PFSK-1 (cell line): ENCODE measurements around the gene PROCA1.

Source experiments
- FOXP2 ChIP-seq: optimal IDR thresholded peaks from 2 replicates; pipeline ENCODE3; 2011; ENCODE audit warnings: borderline replicate concordance, control low read depth, inconsistent platforms; ENCODE audit not compliant: insufficient read depth; ENCODE audit errors: extremely low read length, extremely low read depth
- POLR2AphosphoS5 ChIP-seq: IDR thresholded peaks from 2 replicates; pipeline ENCODE4 v1.6.1; 2012; ENCODE audit warnings: low read depth, mild to moderate bottlenecking, control low read depth, low read length, moderate library complexity
- SIN3A ChIP-seq: IDR thresholded peaks from 2 replicates; pipeline ENCODE4 v1.6.1; 2012; ENCODE audit warnings: mild to moderate bottlenecking, low read length, moderate library complexity, borderline replicate concordance; ENCODE audit not compliant: insufficient read depth
- TAF1 ChIP-seq: IDR thresholded peaks from 2 replicates; pipeline ENCODE4 v1.6.1; 2012; ENCODE audit warnings: low read length, control low read depth, borderline replicate concordance; ENCODE audit not compliant: insufficient read depth
- TF ChIP-seq, protein P1 (sequence below), 2 experiments: IDR thresholded peaks; 2 replicates each; pipeline versions ENCODE4 v1.6.1 to v1.8.0; 2011 to 2012; ENCODE audit warnings: low read depth in 2 of 2, low read length in 2 of 2, control low read depth in 1 of 2, inconsistent platforms in 1 of 2, mild to moderate bottlenecking in 1 of 2, moderate library complexity in 1 of 2; ENCODE audit not compliant: insufficient read depth in 1 of 2

Gene PROCA1

DNA sequence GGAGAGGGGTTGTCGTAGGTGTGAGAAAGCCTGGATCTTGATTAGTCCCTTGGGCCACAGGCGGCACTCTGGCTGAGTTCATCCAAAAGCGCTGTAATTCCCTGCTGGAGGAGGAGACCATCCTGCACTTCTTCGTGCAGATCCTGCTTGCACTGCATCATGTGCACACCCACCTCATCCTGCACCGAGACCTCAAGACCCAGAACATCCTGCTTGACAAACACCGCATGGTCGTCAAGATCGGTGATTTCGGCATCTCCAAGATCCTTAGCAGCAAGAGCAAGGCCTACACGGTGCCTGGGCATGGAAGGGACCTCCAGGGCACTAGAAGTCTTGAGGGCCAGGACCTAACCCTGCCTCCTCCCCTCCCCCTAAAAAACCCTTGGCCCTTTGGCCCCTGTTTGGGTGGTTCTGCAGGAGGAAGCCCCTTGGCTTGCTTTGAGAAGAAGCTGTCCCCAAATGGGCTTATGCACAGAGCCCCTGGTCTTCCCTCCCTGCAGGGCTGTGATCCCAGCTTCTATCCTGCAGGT lies 23.1 kb upstream of the PROCA1 start:
- TF ChIP-seq, protein P1, sequence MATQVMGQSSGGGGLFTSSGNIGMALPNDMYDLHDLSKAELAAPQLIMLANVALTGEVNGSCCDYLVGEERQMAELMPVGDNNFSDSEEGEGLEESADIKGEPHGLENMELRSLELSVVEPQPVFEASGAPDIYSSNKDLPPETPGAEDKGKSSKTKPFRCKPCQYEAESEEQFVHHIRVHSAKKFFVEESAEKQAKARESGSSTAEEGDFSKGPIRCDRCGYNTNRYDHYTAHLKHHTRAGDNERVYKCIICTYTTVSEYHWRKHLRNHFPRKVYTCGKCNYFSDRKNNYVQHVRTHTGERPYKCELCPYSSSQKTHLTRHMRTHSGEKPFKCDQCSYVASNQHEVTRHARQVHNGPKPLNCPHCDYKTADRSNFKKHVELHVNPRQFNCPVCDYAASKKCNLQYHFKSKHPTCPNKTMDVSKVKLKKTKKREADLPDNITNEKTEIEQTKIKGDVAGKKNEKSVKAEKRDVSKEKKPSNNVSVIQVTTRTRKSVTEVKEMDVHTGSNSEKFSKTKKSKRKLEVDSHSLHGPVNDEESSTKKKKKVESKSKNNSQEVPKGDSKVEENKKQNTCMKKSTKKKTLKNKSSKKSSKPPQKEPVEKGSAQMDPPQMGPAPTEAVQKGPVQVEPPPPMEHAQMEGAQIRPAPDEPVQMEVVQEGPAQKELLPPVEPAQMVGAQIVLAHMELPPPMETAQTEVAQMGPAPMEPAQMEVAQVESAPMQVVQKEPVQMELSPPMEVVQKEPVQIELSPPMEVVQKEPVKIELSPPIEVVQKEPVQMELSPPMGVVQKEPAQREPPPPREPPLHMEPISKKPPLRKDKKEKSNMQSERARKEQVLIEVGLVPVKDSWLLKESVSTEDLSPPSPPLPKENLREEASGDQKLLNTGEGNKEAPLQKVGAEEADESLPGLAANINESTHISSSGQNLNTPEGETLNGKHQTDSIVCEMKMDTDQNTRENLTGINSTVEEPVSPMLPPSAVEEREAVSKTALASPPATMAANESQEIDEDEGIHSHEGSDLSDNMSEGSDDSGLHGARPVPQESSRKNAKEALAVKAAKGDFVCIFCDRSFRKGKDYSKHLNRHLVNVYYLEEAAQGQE (IDR thresholded peaks at IDR 0.05; ENCODE audit: insufficient read depth in 1 of 2, low read depth in 2 of 2, low read length in 2 of 2), result no peak
- TF ChIP-seq FOXP2, result no peak

DNA sequence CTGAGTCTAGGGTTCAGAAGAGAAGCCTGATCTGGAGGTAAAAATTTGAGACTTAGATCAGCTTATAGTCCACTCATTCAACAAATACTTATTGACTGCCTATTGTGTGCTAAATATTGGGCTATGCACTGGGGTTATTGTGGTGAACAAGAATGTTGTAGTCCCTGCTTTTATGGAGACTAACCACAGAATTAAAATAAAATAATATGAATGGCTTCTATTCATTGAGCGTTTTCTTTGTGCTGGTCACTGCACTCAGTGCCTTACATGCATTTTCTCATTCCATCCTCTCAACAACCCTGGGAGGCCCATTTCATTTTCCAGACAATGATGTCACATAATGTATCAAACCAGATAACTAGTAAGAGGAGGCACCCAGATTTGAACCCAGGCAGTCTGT lies 21.7 kb upstream of the PROCA1 start:
- TF ChIP-seq, protein P1 (IDR thresholded peaks at IDR 0.05; ENCODE audit: insufficient read depth in 1 of 2, low read depth in 2 of 2, low read length in 2 of 2), result no peak
- TF ChIP-seq TAF1 (no peak), POLR2AphosphoS5 (no peak), SIN3A (no peak), FOXP2 (no peak)

DNA sequence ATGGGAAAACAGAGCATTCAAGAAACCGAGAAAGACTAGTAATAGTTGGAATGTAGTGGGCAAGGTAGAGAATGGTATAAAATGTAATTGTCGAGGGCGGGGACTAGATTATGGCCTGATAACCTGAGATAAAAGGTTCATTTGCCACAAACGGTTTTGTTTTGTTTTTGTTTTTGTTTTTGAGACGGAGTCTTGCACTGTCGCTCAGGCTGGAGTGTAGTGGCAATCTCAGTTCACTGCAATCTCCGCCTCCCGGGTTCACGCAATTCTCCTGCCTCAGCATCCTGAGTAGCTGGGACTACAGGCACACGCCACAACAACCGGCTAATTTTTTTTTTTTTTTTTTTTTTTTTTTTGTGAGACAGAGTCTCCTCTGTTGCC lies 18.3 kb upstream of the PROCA1 start:
- TF ChIP-seq SIN3A (no peak), TAF1 (no peak), FOXP2 (no peak), POLR2AphosphoS5 (no peak)
- TF ChIP-seq, protein P1 (IDR thresholded peaks at IDR 0.05; ENCODE audit: insufficient read depth in 1 of 2, low read depth in 2 of 2, low read length in 2 of 2), result no peak

DNA sequence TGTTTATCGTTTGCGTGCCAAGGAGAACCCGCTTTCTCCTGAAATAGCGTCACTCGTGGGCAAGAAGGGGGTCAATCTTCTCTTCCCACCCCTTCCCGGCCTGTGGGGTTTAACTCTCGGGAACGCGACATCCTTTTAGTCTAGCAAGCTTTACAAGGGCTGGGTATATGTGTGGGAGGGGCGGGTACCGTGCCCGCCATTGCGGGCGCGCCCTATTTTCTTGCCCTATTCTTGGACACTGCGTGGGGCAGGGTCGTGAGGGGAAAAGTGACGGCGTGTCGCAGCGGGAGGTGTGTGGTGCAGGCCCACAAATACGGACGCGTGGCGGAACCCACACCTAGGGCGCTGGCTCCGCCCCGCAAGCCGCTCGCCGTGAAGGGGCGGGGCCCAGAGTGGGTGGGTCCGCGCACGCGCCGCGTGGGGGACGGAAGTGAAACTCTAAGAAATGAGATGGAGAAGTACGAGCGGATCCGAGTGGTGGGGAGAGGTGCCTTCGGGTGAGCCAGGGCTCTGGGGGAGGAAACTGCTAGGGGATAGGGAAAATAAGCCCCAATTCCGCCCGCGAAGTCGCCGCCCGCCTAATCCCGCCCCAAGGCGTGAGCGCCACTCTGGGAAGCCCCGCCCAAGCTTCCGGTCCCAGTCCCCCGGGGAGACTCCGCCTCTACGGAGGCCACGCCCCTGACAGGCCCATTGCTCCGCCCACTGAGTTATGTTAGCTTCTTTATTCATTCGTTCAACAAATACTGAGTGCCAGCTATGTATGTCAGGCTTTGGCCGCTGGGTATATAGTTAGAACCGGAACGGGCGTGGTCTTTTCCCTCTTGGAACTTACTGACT lies 16.9 kb upstream of the PROCA1 start, which contains the start of gene NEK8:
NEK8 (plus strand) TSS at position 425 of the 837 bp plus-strand sequence; CDS start at position 451, 26 bp downstream.
- TF ChIP-seq POLR2AphosphoS5, result peak; percentile 76
- TF ChIP-seq FOXP2, result no peak
- peak; percentile 37; the same call in 1 of the 2 replicates for TF ChIP-seq SIN3A
- peak; percentile 68; the same call in 1 of the 2 replicates for TF ChIP-seq TAF1

DNA sequence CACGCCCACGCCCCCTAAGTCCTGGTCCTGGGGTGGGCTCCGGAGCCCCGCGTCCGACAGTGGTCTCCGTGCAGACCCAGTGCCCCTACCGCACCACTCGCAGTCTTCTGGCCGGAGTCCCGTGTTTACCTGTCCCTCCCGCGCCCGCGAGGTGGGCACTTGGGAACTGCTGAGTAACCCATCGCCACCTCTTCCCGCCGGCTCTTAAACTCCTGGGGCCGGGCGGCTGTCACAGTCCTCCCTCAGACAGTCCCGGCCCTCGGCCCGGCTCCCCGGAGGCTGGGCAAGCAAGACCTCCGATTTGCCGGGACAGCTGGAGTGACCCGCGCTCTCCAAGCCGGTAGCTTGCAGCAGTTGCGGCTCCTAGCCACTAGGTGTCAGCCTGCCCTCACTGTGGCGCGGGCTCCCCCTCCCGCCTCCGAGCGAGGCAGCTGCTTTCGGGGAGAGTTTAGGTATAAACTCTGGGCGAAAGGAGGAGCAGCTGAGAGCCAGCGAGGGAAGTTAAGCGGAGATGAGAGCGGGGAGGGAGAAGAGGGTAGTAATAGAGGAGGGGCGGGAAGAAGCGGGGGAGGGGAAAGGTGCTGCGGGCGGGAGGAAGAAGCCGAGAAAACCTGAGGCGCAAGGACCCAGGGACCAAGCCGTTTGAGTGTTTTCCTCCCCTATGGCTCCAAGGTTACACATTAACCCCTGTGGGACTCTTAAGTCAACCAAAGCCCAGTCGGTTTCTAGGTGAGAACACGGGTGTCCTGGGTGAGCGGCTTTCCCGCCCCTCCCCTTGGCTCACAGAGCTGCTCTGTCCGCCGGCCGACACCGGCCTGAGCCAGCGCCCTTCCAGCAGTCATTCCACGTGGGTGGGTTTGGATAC lies 15.2 kb upstream of the PROCA1 start:
- no peak for TF ChIP-seq SIN3A
- no peak for TF ChIP-seq POLR2AphosphoS5
- no peak for TF ChIP-seq TAF1
- TF ChIP-seq FOXP2, result no peak
- TF ChIP-seq, protein P1 (IDR thresholded peaks at IDR 0.05; ENCODE audit: insufficient read depth in 1 of 2, low read depth in 2 of 2, low read length in 2 of 2), result no peak
